NT2/D1 (cell line): ENCODE data around the gene WRAP73.

Source experiments
- DNase-seq: peaks from one replicate; pipeline ENCODE4 v3.0.0-alpha.2; 2011; ENCODE audit warnings: low read depth, low spot score
- H3K27me3 ChIP-seq: 2 replicates; pipeline ENCODE4 v1.6.0; 2011; ENCODE audit warnings: mild to moderate bottlenecking; ENCODE audit not compliant: insufficient read length, insufficient read depth
- H3K36me3 ChIP-seq: 2 replicates; pipeline ENCODE4 v1.6.1; 2011; ENCODE audit warnings: mild to moderate bottlenecking, low read length, mixed read lengths; ENCODE audit not compliant: insufficient read depth, insufficient read length
- H3K4me1 ChIP-seq: 2 replicates; pipeline ENCODE4 v1.5.1; 2011; ENCODE audit not compliant: insufficient read depth, insufficient read length
- H3K4me3 ChIP-seq: 2 replicates; pipeline ENCODE4 v1.5.1; 2011; ENCODE audit warnings: low read depth; ENCODE audit not compliant: insufficient read length
- H3K9ac ChIP-seq: 2 replicates; pipeline ENCODE4 v1.6.0; 2011; ENCODE audit warnings: low read depth; ENCODE audit not compliant: insufficient read length
- H3K9me3 ChIP-seq: 2 replicates; pipeline ENCODE4 v1.5.1; 2011; ENCODE audit warnings: mild to moderate bottlenecking, low read length; ENCODE audit not compliant: insufficient read depth
- SUZ12 ChIP-seq: IDR thresholded peaks from 2 replicates; pipeline ENCODE4 v1.6.1; 2011; ENCODE audit not compliant: insufficient read length, insufficient read depth; ENCODE audit errors: extremely low read depth
- YY1 ChIP-seq: IDR thresholded peaks from 2 replicates; pipeline ENCODE4 v1.6.1; 2011; ENCODE audit not compliant: insufficient read length, insufficient read depth
- ZNF274 ChIP-seq: IDR thresholded peaks from 2 replicates; pipeline ENCODE4 v1.6.1; 2011; ENCODE audit warnings: mild to moderate bottlenecking, low read depth, low read length

Gene WRAP73

DNA sequence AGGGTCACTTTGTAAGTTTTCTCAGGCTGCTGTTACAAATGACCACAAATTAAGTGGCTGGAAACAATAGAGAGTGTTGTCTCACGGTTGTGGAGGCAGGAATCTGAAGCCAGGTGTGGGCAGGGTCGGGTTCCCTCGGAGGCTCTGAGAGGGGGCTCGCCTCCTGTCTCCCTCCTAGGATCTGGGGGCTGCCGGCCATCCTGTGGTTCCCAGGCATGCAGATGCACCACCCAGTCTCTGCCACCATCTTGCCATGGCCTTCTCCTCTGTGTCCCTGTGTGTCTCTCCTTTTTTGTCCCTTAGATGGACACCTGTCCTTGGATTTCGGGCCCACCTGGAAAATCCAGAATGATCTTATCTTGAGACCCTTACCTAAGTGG lies 7.2 kb upstream of the WRAP73 start:
- H3K36me3 ChIP-seq: no peaks in the 10 kb centered on the region
- no peaks in the 10 kb centered on the region for H3K9me3 ChIP-seq
- H3K27me3 ChIP-seq: peaks cover 54% of the 10 kb centered on the region
- DNase-seq: no peak
- no peak for TF ChIP-seq ZNF274
- no peak for TF ChIP-seq YY1
- TF ChIP-seq SUZ12: no peak
- H3K4me1 ChIP-seq: no peaks in the 10 kb centered on the region
- no peak overlapping the region for H3K4me3 ChIP-seq
- H3K9ac ChIP-seq: no peak overlapping the region

DNA sequence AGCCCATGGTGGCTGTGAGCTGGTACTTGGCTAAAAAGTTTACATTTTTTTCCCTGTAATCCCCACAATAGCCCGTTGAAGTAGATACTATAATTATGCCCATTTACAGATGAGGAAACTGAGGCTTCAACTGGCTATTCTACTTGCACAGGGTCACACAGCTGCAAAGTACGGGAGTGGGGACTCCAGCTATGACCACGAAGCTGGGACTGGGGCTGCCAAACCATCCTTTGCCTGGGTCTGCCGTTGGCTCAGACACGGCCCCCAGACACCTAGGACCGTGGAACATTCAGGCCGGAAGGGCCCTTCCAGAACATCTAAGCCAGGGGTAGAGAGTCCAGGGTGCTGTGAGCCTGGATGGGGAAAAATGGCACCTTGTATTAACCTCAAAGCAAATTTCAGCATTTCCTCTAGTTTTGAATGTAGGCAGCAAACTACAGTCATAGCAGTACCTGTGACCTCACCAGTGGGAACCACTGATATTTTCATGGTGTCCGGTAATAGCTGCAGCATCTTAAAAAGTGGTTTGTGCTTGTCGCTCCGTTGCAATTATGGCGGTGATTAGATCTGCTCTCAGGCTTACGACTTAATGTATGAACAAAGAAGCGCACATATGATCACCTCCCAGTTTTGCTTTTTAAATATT lies 6.7 kb upstream of the WRAP73 start:
- no peak overlapping the region for H3K4me3 ChIP-seq
- no peaks in the 10 kb centered on the region for H3K9me3 ChIP-seq
- no peak for TF ChIP-seq YY1
- no peak for TF ChIP-seq ZNF274
- H3K4me1 ChIP-seq: no peaks in the 10 kb centered on the region
- H3K9ac ChIP-seq: no peak overlapping the region
- H3K36me3 ChIP-seq: no peaks in the 10 kb centered on the region
- no peak for DNase-seq
- H3K27me3 ChIP-seq: peaks cover 59% of the 10 kb centered on the region

GRCh38 chr1:3654549-3655281 lies 4.8 kb upstream of the WRAP73 start:
- Histone ChIP-seq H3K36me3 (no peaks in the 10 kb centered on the region), H3K4me1 (peaks cover 2% of the 10 kb centered on the region), H3K4me3 (no peak overlapping the region), H3K9ac (no peak overlapping the region), H3K9me3 (no peaks in the 10 kb centered on the region), H3K27me3 (peaks cover 75% of the 10 kb centered on the region)
- TF ChIP-seq SUZ12: no peak
- no peak for TF ChIP-seq ZNF274
- DNase-seq: no peak

GRCh38 chr1:3653286-3653618 lies 3.3 kb upstream of the WRAP73 start:
- H3K9ac ChIP-seq: peak overlapping the region; percentile 61
- H3K9me3 ChIP-seq: no peaks in the 10 kb centered on the region
- H3K4me3 ChIP-seq: no peak overlapping the region
- no peak for DNase-seq
- H3K36me3 ChIP-seq: no peaks in the 10 kb centered on the region
- TF ChIP-seq ZNF274: no peak
- no peak for TF ChIP-seq YY1
- TF ChIP-seq SUZ12: no peak
- peaks cover 4% of the 10 kb centered on the region for H3K4me1 ChIP-seq
- peaks cover 83% of the 10 kb centered on the region for H3K27me3 ChIP-seq

GRCh38 chr1:3652548-3653285 lies 2.8 kb upstream of the WRAP73 start:
- no peak for DNase-seq
- H3K27me3 ChIP-seq: peaks cover 79% of the 10 kb centered on the region

DNA sequence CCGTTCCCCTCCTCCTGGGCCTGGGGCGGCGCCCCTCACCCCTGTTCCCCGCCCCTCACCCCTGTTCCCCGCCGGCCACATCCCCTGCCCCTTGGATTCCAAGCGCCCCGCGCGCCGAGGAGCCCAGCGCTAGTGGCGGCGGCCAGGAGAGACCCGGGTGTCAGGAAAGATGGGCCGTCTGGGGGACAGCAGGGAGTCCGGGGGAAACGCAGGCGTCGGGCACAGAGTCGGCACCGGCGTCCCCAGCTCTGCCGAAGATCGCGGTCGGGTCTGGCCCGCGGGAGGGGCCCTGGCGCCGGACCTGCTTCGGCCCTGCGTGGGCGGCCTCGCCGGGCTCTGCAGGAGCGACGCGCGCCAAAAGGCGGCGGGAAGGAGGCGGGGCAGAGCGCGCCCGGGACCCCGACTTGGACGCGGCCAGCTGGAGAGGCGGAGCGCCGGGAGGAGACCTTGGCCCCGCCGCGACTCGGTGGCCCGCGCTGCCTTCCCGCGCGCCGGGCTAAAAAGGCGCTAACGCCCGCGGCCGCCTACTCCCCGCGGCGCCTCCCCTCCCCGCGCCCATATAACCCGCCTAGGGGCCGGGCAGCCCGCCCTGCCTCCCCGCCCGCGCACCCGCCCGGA lies 2.1 kb upstream of the WRAP73 start, which contains the start of gene TP73:
TSS of gene TP73 (plus strand) at position 587 of the 618 bp plus-strand sequence. CDS start 29,850 bp downstream, outside the sequence.
- Histone ChIP-seq H3K4me3 (peak within 1 kb of the TSS; percentile 37), H3K36me3 (peaks cover 4% of the 10 kb centered on the region), H3K4me1 (peaks cover 4% of the 10 kb centered on the region), H3K27me3 (peaks cover 73% of the 10 kb centered on the region), H3K9me3 (no peaks in the 10 kb centered on the region), H3K9ac (peak within 1 kb of the TSS; percentile 72)
- DNase-seq: no peak
- TF ChIP-seq SUZ12 (no peak), YY1 (no peak), ZNF274 (no peak)

More at GRCh38 chr1:3652548-3653285, 2.8 kb upstream of the WRAP73 start:
- peak overlapping the region; percentile 61 for H3K9ac ChIP-seq
- H3K4me1 ChIP-seq: peaks cover 4% of the 10 kb centered on the region
- no peaks in the 10 kb centered on the region for H3K36me3 ChIP-seq
- H3K4me3 ChIP-seq: peak overlapping the region; percentile 37
- no peaks in the 10 kb centered on the region for H3K9me3 ChIP-seq
- TF ChIP-seq SUZ12 (no peak), YY1 (no peak), ZNF274 (no peak)
